Spleen (tissue), 7 donors: ENCODE results near the gene HHAT.

Source experiments
- CTCF ChIP-seq, 11 experiments: fragments of 200-600 bp in 7 of 11; fragments of 450-650 bp in 4 of 11; sonication (generic) in 4 of 11; IDR thresholded peaks in 8 of 11; conservative IDR thresholded peaks in 3 of 11; 1 replicate in 7 of 11; 2 replicates in 4 of 11; pipeline versions ENCODE4 v1.4.0 to v1.8.0; 2016 to 2021; ENCODE audit warnings: antibody characterized with exemption in 11 of 11, inconsistent platforms in 4 of 11, mild to moderate bottlenecking in 1 of 11
- POLR2A ChIP-seq, 3 donors: fragments of 450-650 bp; IDR thresholded peaks; one replicate each; pipeline ENCODE4 v1.5.1; 2017; ENCODE audit warnings: antibody characterized with exemption in 3 of 3, mild to moderate bottlenecking in 1 of 3
- POLR2AphosphoS5 ChIP-seq, 3 donors: sonication (generic); formaldehyde crosslinking; IDR thresholded peaks; one replicate each; pipeline ENCODE4 v1.5.1; 2017; ENCODE audit warnings: antibody characterized with exemption in 3 of 3
- donor health status: DM: no; HTN: no; CAD: no; lungs with moderate emphysema.
- donor health status: DM: no; HTN: no; CAD: no.
- donor health status: DM: no; HTN: no; CAD: no.

GRCh38 chr1:210437111-210437510 is 108.4 kb downstream of the HHAT start:
- no peak for TF ChIP-seq POLR2A (IDR thresholded peaks at IDR 0.05)
- no peak for TF ChIP-seq CTCF (IDR thresholded peaks at IDR 0.05 in 8 of 11, conservative IDR thresholded peaks at IDR 0.05 in 3 of 11)
- TF ChIP-seq POLR2AphosphoS5 (IDR thresholded peaks at IDR 0.05) = no peak
